Measurements from ENCODE around the gene MRC2.

MRC2 gene

GRCh38 chr17:62725791-62726249, 98.3 kb downstream of the MRC2 start:
- DNase-seq = no peak

GRCh38 chr17:62727916-62728672, 100.6 kb downstream of the MRC2 start:
- DNase-seq = peak; percentile 88

- no peak for DNase-seq
These were observed 104.7 kb downstream of the MRC2 start for GRCh38 chr17:62732125-62732524.

- no peak for DNase-seq
These were observed 107.7 kb downstream of the MRC2 start for GRCh38 chr17:62735044-62735651.

GRCh38 chr17:62737513-62737912, 110.0 kb downstream of the MRC2 start:
- no peak for DNase-seq

- no peak for DNase-seq
These were observed 110.8 kb downstream of the MRC2 start for GRCh38 chr17:62738281-62738680.

GRCh38 chr17:62739645-62740388, 112.3 kb downstream of the MRC2 start:
- no peak for DNase-seq

- no peak for DNase-seq
These were observed 113.8 kb downstream of the MRC2 start for GRCh38 chr17:62741290-62741689.

All from NCI-H524 treated with DMSO at 0.1 percent for 48 hours (cell line).